ENCODE measurements around the gene NTN5. TPM values are rescaled to one million over a fixed set of nuclear protein-coding genes. Genes with fewer than 3 reads are reported as not detected.

NTN5 gene
- total and polyA plus RNA-seq, 10 of the 15 experiments (the other 5 are each of a cell fraction or from before 2014, with no cell fraction given): 0.07 to 0.22 TPM; not detected in 8

GRCh38 chr19:48720613-48721296 is 47.9 kb upstream of the NTN5 start (continued):
- TF ChIP-seq POLR2AphosphoS5 (IDR thresholded peaks at IDR 0.05; ENCODE audit: low read length): 0 out of 2 replicates have a peak, but pooled peaks have one; percentile 46
- TF ChIP-seq NR2C2 (IDR thresholded peaks at IDR 0.05; ENCODE audit: borderline replicate concordance, control insufficient read depth, insufficient read length, low read depth): no peak
- TF ChIP-seq HDAC2 (IDR thresholded peaks at IDR 0.05): no peak
- TF ChIP-seq ZNF622 (IDR thresholded peaks at IDR 0.05): no peak
- TF ChIP-seq RELB (IDR thresholded peaks at IDR 0.05; ENCODE audit: low read depth): peak; percentile 24; the same call in 1 of the 2 replicates
- TF ChIP-seq NKRF (conservative IDR thresholded peaks at IDR 0.05): no peak; the same call in 1 of the 2 replicates
- no peak for TF ChIP-seq CUX1 (IDR thresholded peaks at IDR 0.05; ENCODE audit: insufficient replicate concordance, low read depth, low read length)
- TF ChIP-seq NFXL1 (IDR thresholded peaks at IDR 0.05; ENCODE audit: borderline replicate concordance): no peak
- TF ChIP-seq MEF2A (IDR thresholded peaks at IDR 0.05; ENCODE audit: insufficient read depth, low read depth, low read length): 0 out of 2 replicates have a peak, but pooled peaks have one; percentile 30
- TF ChIP-seq STAT3 (IDR thresholded peaks at IDR 0.05; ENCODE audit: low read depth, low read length): no peak
- no peak for TF ChIP-seq TCF3 (IDR thresholded peaks at IDR 0.05; ENCODE audit: borderline replicate concordance, insufficient read depth, low read depth, low read length)
- no peak for TF ChIP-seq PAX8 (IDR thresholded peaks at IDR 0.05)
- TF ChIP-seq ASH2L (IDR thresholded peaks at IDR 0.05; ENCODE audit: borderline replicate concordance, low read depth): no peak
- peak; percentile 61 for TF ChIP-seq DPF2 (IDR thresholded peaks at IDR 0.05)
- peak; percentile 54; the same call in 1 of the 2 replicates for TF ChIP-seq LARP7 (IDR thresholded peaks at IDR 0.05)
- no peak for TF ChIP-seq BCL3 (IDR thresholded peaks at IDR 0.05; ENCODE audit: borderline replicate concordance, insufficient read depth, low read depth, low read length, poor library complexity, severe bottlenecking)
- TF ChIP-seq RFX5 (IDR thresholded peaks at IDR 0.05; ENCODE audit: low read depth, low read length): peak; percentile 52; the same call in 1 of the 2 replicates
- TF ChIP-seq SIX5 (IDR thresholded peaks at IDR 0.05; ENCODE audit: low read depth, low read length, severe bottlenecking): peak; percentile 99

Data from GM12878 (cell line).